Esophagus squamous epithelium (tissue), 4 donors: ENCODE measurements around the gene ENOPH1.

ENCODE experiments used
- POLR2A ChIP-seq, 4 donors: fragments of 450-650 bp; IDR thresholded peaks; one replicate each; pipeline ENCODE4 v1.6.1; 2017; ENCODE audit warnings: antibody characterized with exemption in 4 of 4, mild to moderate bottlenecking in 4 of 4, moderate library complexity in 3 of 4
- TF ChIP-seq, protein P1 (sequence below), 6 experiments: fragments of 450-650 bp in 4 of 6; fragments of 200-600 bp in 2 of 6; sonication (generic) in 2 of 6; IDR thresholded peaks; one replicate each; pipeline ENCODE4 v1.5.1; 2016 to 2019; ENCODE audit warnings: antibody characterized with exemption in 6 of 6, mild to moderate bottlenecking in 4 of 6, moderate library complexity in 4 of 6

DNA sequence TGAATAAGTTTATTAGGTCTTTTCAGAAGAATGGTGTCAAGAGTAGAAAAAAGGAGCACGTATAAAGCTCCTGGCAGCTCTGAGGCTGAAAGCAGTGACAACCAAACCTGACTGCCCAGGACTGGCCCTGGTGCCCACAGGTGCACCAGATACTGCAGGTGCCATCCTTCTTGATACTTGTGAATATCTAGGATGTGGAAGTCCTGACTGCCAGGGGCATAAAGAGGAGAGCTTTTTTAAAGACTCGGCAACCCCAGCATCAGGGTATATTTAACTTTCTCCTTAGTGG is 70.7 kb downstream of the ENOPH1 start:
- TF ChIP-seq, protein P1, sequence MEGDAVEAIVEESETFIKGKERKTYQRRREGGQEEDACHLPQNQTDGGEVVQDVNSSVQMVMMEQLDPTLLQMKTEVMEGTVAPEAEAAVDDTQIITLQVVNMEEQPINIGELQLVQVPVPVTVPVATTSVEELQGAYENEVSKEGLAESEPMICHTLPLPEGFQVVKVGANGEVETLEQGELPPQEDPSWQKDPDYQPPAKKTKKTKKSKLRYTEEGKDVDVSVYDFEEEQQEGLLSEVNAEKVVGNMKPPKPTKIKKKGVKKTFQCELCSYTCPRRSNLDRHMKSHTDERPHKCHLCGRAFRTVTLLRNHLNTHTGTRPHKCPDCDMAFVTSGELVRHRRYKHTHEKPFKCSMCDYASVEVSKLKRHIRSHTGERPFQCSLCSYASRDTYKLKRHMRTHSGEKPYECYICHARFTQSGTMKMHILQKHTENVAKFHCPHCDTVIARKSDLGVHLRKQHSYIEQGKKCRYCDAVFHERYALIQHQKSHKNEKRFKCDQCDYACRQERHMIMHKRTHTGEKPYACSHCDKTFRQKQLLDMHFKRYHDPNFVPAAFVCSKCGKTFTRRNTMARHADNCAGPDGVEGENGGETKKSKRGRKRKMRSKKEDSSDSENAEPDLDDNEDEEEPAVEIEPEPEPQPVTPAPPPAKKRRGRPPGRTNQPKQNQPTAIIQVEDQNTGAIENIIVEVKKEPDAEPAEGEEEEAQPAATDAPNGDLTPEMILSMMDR (IDR thresholded peaks at IDR 0.05): no peak
- no peak for TF ChIP-seq POLR2A (IDR thresholded peaks at IDR 0.05)
